ENCODE data around the gene MYOF.

- no peak for TF ChIP-seq CTCF (conservative IDR thresholded peaks at IDR 0.05)
- TF ChIP-seq ZFX (IDR thresholded peaks at IDR 0.05), result no peak
Observed at GRCh38 chr10:93384006-93384405, 98.1 kb downstream of the MYOF start.

All from C4-2B (cell line).